SU-DHL-6 (cell line): ENCODE results near the gene GEMIN5.
"Not testable (repeated sequence)": the region's sequence is repeated elsewhere in the genome, so short reads cannot be mapped to it uniquely, and the experiment has no call there.

Experiments
- H2AFZ ChIP-seq: fragments of 200-600 bp; sonication (generic); 2 replicates; pipeline ENCODE4 v1.6.1; 2014; ENCODE audit warnings: low read depth, mild to moderate bottlenecking, moderate library complexity, mixed read lengths, antibody characterized with exemption, low read length; ENCODE audit not compliant: severe bottlenecking
- H3F3A ChIP-seq: fragments of 200-600 bp; shearing (Covaris generic); 2 replicates; pipeline ENCODE4 v1.6.0; 2016; ENCODE audit warnings: antibody characterized with exemption, mild to moderate bottlenecking; ENCODE audit not compliant: insufficient read depth
- H3K27ac ChIP-seq: fragments of 200-600 bp; sonication (generic); 2 replicates; pipeline ENCODE4 v1.5.1; 2016; ENCODE audit warnings: low read depth, mild to moderate bottlenecking, low read length, moderate library complexity, mixed read lengths
- H3K27me3 ChIP-seq: fragments of 200-600 bp; sonication (generic), shearing (Covaris generic); 2 replicates; pipeline ENCODE4 v1.6.0; 2014; ENCODE audit warnings: mild to moderate bottlenecking, low read length
- H3K36me3 ChIP-seq: fragments of 200-600 bp; sonication (generic); 2 replicates; pipeline ENCODE4 v1.6.1; 2014; ENCODE audit warnings: mild to moderate bottlenecking, low read length, mixed read lengths
- H3K4me2 ChIP-seq: fragments of 300-600, 200-600 bp; shearing (Covaris generic), sonication (generic); 2 replicates; pipeline ENCODE4 v1.6.0; 2014; ENCODE audit warnings: low read length, low read depth, mild to moderate bottlenecking; ENCODE audit not compliant: poor library complexity, severe bottlenecking
- H3K4me3 ChIP-seq: fragments of 200-600 bp; sonication (generic); 2 replicates; pipeline ENCODE4 v1.5.1; 2014; ENCODE audit warnings: antibody characterized with exemption, low read length, mild to moderate bottlenecking, mixed read lengths; ENCODE audit not compliant: insufficient read depth, poor library complexity, severe bottlenecking
- H3K79me2 ChIP-seq: fragments of 200-600 bp; sonication (generic); 2 replicates; pipeline ENCODE4 v1.6.1; 2014; ENCODE audit warnings: mild to moderate bottlenecking, low read length, moderate library complexity; ENCODE audit not compliant: insufficient read depth
- H3K9ac ChIP-seq: fragments of 200-600 bp; sonication (generic); 2 replicates; pipeline ENCODE4 v1.7.0; 2014; ENCODE audit warnings: mild to moderate bottlenecking, low read length
- H3K9me2 ChIP-seq: fragments of 200-600 bp; sonication (generic); replicated peaks from 2 replicates; pipeline ENCODE4 v1.6.1; 2014; ENCODE audit warnings: low read length; ENCODE audit not compliant: insufficient read depth
- H3K9me3 ChIP-seq: fragments of 200-600 bp; sonication (generic); 2 replicates; pipeline ENCODE4 v1.6.1; 2014; ENCODE audit warnings: low read length, mixed read lengths; ENCODE audit not compliant: insufficient read depth
- H4K20me1 ChIP-seq: fragments of 200-600 bp; sonication (generic); 2 replicates; pipeline ENCODE4 v1.6.1; 2014; ENCODE audit warnings: low read depth, mild to moderate bottlenecking, antibody characterized with exemption, low read length, moderate library complexity, mixed read lengths
- EZH2phosphoT487 ChIP-seq: fragments of 200-600 bp; sonication (generic), shearing (Covaris generic); conservative IDR thresholded peaks from 2 replicates; pipeline ENCODE4 v1.6.1; 2018; ENCODE audit warnings: mild to moderate bottlenecking, antibody characterized with exemption, low read length, moderate library complexity, mixed read lengths
- TF ChIP-seq, protein P1 (sequence below): fragments of 200-600 bp; sonication (generic); IDR thresholded peaks from one replicate; pipeline ENCODE4 v1.5.1; 2017; ENCODE audit warnings: antibody characterized with exemption, mild to moderate bottlenecking, low read length, moderate library complexity; ENCODE audit not compliant: insufficient read depth, poor library complexity, severe bottlenecking

The GEMIN5 gene

DNA sequence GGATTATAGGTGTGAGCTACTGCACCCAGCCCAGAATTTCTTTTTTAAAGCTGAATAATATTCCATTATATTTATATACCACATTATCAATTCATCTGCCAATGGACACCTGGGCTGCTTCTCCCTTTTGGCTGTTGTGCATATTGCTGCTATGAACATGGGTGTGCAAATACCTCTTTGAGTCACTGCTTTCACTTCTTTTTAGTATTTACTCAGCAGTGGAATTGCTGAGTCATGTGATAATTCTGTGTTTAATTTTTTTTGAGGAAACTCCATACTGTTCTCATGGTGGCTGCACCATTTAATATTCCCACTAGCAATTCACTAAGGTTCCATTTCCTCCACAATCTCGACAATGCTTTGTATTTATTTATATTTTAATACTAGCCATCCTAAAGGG, 39.4 kb upstream of the GEMIN5 start:
- Histone ChIP-seq H3K4me2 (no peak overlapping the region), H3K4me3 (no peak overlapping the region), H3K9me3 (no peaks in the 10 kb centered on the region), H3K36me3 (no peaks in the 10 kb centered on the region), H2AFZ (no peak overlapping the region), H3K79me2 (no peaks in the 10 kb centered on the region), H3K27me3 (no peaks in the 10 kb centered on the region), H3K9ac (no peak overlapping the region), H3K27ac (no peak overlapping the region), H3F3A (no peaks in the 10 kb centered on the region), H3K9me2 (no peaks in the 10 kb centered on the region), H4K20me1 (no peaks in the 10 kb centered on the region)
- no peak for TF ChIP-seq EZH2phosphoT487
- TF ChIP-seq, protein P1, sequence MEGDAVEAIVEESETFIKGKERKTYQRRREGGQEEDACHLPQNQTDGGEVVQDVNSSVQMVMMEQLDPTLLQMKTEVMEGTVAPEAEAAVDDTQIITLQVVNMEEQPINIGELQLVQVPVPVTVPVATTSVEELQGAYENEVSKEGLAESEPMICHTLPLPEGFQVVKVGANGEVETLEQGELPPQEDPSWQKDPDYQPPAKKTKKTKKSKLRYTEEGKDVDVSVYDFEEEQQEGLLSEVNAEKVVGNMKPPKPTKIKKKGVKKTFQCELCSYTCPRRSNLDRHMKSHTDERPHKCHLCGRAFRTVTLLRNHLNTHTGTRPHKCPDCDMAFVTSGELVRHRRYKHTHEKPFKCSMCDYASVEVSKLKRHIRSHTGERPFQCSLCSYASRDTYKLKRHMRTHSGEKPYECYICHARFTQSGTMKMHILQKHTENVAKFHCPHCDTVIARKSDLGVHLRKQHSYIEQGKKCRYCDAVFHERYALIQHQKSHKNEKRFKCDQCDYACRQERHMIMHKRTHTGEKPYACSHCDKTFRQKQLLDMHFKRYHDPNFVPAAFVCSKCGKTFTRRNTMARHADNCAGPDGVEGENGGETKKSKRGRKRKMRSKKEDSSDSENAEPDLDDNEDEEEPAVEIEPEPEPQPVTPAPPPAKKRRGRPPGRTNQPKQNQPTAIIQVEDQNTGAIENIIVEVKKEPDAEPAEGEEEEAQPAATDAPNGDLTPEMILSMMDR, result no peak

DNA sequence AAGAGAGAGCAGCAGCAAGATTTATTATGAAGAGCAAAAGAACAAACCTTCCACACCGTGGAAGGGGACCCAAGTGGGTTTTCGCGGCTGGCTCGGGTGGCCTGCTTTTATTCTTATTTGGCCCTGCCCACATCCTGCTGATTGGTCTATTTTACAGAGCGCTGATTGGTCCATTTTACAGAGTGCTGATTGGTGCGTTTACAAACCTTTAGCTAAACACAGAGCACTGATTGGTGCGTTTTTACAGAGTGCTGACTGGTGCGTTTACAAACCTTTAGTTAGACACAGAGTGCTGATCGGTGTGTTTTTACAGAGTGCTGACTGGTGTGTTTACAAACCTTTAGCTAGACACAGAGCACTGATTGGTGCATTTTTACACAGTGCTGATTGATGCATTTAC, 38.1 kb upstream of the GEMIN5 start:
- H3K36me3 ChIP-seq, H3K9me3 ChIP-seq, H3K79me2 ChIP-seq, H3K4me3 ChIP-seq, H3K9ac ChIP-seq, H3K27ac ChIP-seq, H4K20me1 ChIP-seq, H3K9me2 ChIP-seq, H3K4me2 ChIP-seq, H3K27me3 ChIP-seq, H2AFZ ChIP-seq, H3F3A ChIP-seq: not testable (repeated sequence)

DNA sequence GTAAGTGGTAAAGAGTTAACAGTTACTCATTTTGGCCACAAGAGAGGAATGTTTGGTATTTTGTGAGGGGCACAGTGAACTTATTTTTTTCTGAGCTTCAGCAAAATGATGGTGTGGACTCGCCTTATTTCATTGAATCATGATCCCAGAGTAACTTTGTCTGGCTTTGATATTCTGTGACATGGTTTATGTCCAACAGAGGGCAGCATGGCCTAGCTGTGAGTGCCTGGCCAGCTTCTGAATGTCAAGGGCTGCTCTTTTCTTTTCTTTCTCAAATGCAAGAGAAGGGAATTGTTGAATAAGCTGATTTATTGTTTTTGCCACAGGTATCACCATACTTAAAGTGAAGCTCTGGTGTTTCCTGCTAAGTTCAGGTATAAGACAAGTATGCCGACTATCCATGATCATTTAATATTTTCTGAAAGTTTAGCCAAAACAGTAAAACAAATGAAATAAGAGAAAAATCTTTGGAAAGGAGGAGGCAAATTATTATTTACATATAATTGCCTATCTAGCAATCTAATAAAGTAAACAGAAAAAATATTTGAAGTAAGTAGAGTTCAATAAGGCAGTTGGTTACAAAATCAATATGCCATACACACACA, 34.6 kb upstream of the GEMIN5 start:
- peaks cover 5% of the 10 kb centered on the region; the same call in 1 of the 2 replicates for H3K36me3 ChIP-seq
- no peak overlapping the region for H3K27ac ChIP-seq
- H4K20me1 ChIP-seq, result no peaks in the 10 kb centered on the region
- no peak overlapping the region for H2AFZ ChIP-seq
- no peak overlapping the region for H3K9ac ChIP-seq
- TF ChIP-seq EZH2phosphoT487, result no peak
- TF ChIP-seq, protein P1, result no peak
- H3K27me3 ChIP-seq, result no peaks in the 10 kb centered on the region
- no peaks in the 10 kb centered on the region for H3K9me2 ChIP-seq
- no peak overlapping the region for H3K4me3 ChIP-seq
- no peaks in the 10 kb centered on the region for H3F3A ChIP-seq
- no peaks in the 10 kb centered on the region for H3K79me2 ChIP-seq
- H3K4me2 ChIP-seq, result no peak overlapping the region
- H3K9me3 ChIP-seq, result no peaks in the 10 kb centered on the region

DNA sequence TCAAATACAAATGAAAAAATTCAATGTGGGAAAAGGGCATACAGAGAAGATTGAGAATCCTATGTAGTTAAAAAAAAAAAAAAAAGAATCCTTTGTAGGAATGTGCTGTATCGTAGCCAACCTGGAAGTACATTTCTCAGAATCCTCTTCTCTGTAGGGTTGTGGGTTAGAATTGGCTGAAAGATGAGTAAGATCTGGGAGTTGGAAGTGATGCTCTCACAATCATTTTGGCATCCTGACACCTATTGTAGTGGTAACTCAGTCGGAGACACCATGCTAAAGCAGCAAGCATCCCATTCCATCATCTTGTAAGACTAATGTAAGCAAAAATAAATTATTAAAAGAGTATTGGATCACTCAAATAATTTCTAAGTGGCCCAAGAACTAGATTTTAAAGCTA, 33.5 kb upstream of the GEMIN5 start:
- TF ChIP-seq EZH2phosphoT487, result no peak
- TF ChIP-seq, protein P1, result no peak
- no peak overlapping the region for H3K4me3 ChIP-seq
- no peaks in the 10 kb centered on the region for H4K20me1 ChIP-seq
- H3K9me3 ChIP-seq, result no peaks in the 10 kb centered on the region
- no peaks in the 10 kb centered on the region for H3F3A ChIP-seq
- H3K9me2 ChIP-seq, result no peaks in the 10 kb centered on the region
- H3K79me2 ChIP-seq, result no peaks in the 10 kb centered on the region
- no peak overlapping the region for H3K27ac ChIP-seq
- no peak overlapping the region for H2AFZ ChIP-seq
- no peak overlapping the region for H3K4me2 ChIP-seq
- peaks cover 12% of the 10 kb centered on the region; the same call in 1 of the 2 replicates for H3K36me3 ChIP-seq
- H3K27me3 ChIP-seq, result no peaks in the 10 kb centered on the region
- no peak overlapping the region for H3K9ac ChIP-seq
